GM04503 (cell line): ENCODE measurements around the gene FGFRL1.

ENCODE experiments used
- DNase-seq: peaks from one replicate; pipeline ENCODE4 v3.0.0-alpha.2; 2012; ENCODE audit warnings: low read depth

Gene FGFRL1

DNA sequence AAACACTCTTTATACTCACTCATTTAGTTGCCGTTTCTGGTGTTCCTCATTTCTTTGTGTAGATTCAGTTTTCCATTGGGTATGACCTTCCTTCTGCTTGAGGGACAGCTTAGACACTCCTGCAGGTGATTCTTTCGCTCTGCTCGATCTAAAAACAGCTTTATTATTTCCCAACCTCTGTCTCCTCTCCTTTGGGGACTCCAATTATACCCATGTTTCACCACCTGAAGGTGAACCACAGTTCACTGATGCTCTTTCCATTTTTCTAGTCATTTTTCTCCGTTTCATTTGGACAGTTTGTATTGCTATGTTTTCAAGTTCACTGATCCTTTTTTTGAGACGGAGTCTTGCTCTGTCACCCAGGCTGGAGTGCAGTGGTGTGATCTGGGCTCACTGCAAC, 4.6 kb upstream of the FGFRL1 start:
- no peak for DNase-seq

DNA sequence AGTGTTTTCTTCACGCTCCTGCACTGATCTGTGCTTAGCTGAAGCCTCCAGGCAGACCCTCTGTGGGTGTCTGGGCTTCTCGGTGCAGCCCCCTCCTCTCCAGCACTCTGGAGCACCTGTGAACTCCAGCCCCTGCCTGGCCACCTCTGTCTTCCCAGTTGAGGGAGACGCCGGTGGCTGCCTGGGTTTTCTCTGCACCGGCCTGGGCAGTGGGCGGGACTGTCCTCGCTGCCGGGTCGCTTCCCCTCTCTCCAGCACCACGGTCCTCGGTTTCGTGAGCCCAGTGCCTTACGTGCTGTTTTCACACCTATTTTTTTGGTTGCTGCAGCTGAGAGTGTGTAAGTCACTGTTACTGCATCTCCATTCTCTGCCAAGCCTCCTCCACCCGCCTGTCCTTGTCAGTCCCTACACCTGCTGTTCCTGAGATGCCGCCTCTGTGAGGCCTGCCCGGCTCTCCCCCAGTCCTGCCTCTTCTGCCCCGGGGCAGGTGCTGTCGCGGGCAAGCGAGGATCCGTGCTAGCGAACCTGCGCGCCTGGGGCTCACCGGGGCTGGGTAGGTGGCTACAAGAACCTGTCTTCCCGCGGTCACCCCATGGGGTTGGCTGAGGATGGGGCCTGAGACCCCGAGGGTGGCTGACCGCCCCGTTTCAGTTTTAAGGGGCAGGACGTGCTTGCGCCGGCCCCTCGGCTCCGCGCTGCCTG, 2.4 kb upstream of the FGFRL1 start:
- DNase-seq: no peak

DNA sequence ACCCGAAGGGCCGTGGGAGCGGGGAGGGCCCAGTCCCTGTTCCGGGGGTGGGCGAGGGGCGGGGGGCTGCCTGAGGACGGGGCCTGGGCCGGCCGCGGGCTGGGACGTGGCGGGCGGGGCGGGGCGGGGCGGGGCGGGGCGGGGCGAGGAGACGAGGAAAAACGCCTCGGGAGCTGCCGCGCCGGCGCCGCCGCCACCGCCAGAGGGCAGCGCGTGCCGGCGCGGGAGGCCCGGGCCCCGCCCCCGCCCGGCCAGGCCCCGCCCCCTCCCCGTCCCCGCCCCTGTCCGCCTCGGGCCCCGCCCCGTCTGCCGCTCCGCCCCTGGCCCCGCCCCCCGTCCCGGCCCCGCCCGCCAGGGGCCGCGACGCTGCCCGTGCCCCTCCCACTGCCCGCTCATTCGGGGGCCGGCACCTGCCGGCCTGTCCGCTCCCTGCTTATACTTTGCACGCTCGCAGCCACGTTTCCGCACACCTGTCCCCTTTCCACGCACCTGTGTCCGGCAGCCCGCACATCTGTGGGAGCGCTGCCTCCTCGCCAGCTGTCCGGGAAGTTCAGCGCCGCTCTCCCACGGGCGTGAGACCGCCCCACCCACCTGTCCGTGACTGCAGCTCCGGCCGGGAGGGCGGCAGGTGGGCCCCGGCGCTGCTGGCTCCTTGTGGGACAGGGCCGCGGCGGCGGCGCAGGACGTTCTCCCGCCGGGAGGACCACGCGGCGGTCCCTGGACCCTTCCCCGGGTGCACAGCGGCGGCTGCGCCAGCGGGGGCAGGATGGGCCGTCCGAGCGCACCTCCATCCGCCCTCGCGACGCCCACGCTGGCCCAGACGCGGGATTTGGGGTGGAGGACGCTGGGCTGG, 1.7 kb upstream of the FGFRL1 start:
- DNase-seq: no peak

DNA sequence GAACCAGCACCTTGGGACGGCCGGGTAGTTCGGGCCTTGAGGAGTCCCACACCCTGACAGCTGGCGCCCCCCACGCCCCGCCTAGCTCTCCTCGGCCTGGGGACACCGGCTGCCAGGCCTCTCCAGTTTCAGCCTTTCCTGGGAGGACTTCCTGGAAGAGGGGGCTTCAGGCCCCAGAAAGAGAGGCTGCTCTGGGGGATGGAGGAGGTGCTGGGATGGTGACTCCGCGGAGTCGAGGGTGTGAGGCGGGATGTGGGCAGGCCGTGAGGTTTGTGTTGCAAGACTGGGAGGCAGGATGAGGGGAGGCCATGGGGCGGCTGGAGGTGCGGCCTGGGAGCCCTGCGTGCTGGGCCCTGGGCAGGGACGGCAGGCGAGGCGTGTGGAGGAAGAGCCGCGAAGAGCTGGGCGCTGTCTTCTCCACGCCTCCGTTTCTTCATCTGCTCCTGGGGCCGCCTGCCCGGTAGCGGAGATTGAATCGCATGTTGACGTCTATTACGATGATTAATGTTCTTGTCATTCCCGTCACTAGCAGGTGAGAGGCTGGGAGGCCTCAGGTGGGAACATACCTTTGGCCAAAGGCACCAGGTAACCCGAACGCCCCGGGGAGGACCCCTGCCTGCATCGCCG, 918 bp upstream of the FGFRL1 start:
- DNase-seq: peak; percentile 56

DNA sequence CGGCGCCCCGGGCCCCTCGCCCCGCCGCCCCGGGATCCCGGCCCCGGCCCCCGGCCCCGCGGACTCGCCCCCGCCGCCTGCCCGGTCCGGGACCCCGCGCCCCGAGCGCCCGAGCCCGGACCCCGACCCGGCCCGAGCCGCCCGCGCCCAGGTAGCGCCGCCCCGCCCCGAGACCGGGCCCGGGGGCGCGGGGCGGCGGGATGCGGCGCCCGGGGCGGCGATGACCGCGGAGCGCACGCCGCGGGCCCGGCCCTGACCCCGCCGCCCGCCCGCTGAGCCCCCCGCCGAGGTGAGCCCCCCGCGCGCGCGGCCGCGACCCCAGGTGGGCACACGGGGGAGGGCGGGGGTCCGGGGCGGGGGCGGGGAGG, 224 bp downstream of the FGFRL1 start:
- DNase-seq: no peak

DNA sequence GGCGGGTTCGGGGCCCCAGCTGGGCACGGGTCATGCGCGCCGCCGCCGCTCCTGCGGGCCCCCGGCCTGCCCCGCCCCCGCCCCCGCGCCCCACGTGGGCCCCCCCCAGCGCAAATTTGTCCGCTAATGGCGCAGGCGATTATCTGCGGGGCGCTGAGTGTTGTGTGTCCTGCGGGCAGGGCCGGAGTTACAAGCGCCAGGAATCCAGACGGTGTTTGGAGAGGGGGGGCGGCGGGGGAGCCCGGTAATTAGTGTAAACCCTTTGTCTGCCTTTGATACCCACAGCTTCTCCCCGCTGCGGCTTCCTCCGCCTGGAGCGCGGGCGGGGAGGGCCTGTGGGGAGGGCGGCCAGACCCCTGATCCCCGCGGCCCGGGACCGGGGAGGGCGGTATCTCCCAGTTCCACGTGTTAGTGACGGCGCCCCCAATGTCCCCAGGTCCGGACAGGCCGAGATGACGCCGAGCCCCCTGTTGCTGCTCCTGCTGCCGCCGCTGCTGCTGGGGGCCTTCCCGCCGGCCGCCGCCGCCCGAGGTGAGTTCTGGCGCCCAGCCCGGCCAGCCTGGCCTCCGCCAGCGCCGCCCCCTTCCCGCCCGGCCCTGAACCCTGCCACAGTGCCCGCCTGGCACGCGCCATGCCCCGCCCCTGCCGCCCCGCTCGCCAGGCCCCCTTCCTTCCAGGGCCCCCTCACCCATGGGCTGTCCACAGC, 761 bp downstream of the FGFRL1 start:
- DNase-seq: no peak

DNA sequence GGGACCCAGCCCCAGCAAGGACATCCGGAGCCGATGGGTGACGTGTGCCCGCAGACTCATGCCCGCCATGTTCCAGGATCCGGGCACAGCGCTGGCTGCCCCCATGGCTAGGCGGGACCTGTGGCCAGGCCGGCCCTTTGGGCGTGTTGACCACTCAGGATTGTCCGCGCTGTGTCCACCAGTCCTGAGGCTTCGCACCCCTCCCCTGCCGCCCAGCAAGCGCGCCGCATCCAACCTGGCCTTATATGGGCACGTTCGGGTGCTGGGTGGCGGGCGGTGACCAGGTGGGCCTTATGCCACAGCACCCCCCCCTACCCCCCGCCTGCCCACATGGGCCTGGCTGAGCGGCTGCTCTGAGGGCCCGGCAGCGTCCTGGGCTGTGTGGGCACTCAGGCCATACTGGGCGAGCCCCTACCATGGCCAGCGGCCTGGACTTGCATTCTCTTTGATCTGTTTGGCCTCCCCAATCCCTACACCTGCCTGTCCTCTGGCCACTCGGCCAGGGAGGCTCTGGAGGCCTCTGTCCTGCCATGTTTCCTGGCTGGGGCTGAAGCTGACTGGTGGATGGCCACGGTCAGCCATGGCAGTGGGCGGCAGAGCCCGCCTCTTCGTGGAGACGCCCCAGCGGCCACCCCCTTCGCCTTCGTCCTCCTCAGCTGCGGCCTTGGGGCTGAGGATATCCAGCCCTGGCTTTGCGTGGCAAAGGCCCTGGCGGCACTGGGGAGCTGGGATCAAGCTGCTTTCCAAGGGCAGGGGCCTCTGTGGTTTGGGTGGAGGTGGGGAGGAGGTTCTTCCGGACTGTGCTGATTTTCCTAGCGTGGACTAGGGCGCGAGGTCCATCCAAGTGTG, 2.0 kb downstream of the FGFRL1 start:
- DNase-seq: no peak

DNA sequence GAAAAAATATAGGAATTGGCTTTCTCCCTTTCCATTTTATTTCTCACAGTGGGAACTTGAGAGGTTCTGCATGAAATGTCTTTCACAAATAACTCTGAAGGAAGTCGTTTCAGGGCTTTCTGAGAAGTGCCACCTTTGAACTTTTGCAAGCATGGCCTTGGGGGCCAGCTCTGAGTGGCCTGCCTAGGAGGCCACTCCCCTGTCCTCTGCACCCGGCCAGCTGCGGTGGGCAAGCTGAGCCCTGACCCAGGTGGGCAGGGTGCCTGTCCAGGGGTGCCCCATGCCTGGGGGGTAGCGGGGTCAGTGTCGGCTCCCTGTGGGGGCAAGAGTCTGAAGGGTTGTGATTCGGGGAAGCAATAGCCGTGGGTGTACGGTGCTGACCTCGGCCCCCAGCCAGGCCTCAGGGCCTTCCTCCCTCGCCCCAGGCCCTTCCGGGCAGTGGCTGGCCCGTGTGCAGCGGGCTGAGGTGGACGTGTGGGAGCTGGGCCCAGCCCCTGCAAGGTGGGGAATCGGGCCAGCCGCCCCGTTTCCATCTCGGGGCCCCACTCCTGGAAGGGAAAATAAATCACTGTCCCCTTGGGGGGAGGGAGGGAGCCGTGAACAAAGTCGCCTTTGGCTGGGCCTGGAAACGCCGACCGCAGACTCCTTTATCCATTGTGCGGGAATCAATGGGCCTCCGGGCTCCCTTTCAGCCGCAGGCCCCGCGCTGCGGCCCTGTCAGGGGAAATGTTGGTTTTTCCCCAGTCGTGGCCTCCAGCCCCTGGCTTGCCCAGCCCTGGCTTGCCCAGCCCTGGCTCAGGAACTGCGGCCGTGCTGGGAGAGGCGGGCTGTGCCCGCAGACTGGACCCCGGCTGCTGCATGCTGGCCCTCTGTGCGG, 3.1 kb downstream of the FGFRL1 start:
- DNase-seq: no peak

DNA sequence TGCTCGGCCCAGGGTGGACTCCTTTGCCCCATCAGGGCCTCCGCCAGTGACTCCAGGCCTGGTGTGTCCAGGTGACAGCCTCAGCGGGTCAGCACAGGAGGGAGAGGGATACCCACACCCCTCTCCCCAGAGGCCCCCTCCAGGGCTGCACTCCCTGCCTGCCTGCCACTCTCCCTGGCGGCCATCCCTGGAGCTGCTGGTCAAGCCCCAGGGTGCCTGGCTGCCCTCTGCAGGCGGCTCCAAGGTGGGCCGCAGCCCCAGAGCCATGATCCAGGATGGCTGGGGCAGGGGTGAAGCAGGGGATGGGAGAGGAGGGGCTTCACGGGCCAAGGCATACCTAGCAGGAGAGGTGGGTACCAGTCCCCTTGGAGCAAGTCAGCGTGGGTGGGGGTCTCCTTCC, 3.8 kb downstream of the FGFRL1 start:
- no peak for DNase-seq

DNA sequence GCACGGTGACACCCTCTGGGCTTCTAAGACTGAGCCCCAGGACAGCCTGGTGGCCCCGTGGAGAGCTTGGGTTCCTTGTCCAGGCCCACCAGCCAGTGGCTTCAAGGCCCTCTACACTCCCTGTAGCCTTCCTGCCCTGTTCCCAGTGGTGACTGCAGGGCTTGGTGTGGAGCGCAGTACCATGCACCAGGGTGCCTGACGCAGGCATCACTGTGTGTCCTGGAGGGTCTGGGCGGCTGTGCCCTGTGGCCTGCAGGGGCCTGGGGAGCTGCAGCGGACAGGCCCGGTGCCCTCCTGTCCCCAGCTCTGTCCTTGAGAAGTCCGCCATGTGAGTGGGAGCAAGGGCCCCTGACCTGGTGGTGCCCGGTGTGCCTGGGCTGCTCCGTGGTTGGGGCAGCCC, 4.3 kb downstream of the FGFRL1 start:
- no peak for DNase-seq

DNA sequence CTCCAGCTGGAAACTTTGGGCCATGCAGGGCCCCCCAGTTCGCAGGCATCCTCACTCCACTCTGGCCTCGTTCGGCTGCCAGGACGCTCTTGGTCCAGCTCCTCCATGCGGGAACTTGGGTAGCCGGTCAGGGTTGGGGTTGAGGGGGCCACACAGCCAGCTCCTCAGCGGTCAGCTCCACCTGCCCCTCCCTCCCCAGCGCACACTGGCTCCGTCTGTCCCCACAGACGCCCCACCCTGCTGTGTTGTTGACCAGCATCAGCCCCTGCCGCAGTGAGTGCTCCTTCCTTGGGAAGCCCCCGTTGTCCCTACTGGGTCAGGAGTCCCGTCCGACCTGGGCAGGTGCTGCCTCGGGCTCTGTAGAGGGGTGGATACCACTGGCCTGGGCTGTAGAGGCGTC, 5.8 kb downstream of the FGFRL1 start:
- DNase-seq: no peak

DNA sequence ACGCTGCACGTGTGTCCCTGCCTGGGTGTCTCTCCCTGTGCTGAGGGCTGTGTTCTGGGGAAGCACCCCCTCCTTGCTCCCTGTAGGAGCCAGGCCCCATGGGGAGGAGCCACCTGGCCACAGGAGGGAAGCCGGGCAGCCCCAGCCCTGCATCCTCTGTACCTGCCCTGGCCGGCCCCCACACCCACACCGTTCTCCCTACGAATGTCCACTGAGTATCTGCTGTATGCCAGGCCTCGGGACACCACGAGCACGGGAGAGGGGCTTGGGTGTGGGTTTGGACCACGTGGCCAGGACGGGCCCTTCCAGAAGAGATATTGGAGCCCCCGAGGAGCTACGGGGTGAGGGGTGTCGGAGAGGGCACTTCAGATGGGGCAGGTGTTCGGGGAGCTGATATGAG, 6.3 kb downstream of the FGFRL1 start:
- no peak for DNase-seq

DNA sequence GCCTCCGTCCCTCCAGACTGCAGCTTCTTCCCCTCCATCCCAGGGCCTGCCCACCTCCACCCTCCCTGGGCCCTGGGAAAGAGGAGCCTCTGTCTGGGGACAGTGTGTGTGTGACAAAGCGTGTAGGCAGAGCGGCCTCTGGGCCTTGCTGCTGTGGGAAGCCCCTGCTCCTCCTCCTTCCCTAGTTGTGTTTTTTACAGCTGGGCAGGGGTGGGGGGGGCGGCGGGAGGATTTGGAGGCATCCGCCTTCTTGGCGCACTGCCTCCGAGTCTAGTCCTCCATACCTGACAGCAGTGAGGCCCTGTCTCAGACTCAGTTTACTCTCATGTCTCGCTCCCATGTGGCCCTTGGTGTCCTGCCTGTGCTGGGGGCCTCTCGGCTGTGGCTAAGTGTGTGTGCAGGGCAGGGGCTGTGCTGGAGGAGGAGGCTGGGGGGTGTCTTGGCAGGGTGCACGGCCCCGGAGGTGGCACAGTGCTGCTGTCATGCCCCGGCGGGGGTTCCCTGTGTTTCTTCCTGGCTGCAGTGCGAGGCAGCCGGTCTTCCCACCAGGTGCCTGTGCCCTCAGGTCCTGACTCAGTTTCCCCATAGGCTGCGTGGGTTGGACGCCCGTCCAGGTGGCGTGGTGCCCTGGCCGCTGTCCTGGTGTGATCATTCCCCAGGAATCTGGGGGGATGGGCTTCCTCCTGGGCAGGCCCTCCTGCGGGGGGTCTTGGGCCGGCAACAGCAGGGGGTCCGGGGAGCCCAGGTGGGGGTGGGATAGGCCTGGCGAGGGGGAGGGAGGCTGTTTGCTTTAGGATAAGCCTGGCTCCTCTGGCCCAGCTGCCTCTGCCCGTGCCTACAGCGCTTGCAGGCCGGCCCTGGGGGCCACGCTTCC, 7.0 kb downstream of the FGFRL1 start:
- DNase-seq: no peak

DNA sequence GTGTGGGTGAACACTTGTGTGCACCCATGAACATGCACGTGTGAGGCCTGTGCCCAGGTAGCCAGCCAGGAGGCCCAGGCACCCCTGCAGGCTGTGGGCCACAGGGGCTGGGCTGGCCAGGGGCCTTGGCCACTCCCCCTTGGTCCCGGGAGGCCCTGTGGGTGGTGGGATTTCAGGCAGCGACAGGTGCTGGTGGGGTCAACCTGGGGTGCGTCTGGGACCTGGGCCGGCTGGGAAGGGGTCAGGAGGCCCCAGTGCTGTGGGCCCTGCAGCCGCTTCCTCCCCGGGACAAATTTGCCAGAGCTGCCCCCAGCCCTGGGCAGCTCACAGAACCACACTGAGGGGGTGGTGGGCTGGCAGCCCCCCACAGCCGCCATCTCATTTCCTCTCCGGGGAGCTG, 7.9 kb downstream of the FGFRL1 start:
- no peak for DNase-seq

DNA sequence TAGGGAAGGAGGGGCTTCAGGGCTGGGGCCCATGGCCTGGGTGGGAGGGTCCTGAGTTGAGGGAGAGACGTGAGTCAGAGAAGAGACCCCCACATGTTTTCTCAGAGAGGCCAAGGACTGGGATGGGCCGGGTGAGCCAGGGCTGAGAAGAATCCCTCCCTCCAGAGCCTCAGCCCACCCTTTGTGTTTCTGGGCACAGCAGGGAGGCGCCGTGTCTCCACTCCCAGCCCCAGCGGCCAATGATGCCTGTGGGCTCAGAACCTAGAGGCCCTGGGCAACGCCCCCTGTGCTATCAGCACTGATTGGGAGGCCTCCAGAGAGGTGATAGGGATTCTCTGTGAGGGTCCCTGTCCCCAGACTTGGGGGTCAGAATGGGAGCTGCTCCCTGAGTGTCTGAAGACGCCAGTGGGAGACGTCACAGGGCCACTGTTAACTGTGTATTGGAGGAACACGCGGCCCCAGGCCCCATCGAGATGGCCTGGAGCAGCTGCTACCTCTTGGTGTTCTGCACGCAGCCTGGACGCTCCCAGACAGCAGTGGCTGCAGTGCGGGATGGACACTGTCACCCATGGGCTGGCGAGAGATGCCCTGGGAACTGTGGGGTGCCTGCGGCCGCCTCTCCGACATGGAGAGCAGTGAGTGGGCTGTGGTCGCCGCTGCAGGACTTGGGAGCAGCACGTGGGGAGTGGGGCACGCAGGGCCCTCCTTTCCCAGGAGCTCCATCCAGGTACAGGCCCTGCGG, 8.5 kb downstream of the FGFRL1 start:
- DNase-seq: no peak

DNA sequence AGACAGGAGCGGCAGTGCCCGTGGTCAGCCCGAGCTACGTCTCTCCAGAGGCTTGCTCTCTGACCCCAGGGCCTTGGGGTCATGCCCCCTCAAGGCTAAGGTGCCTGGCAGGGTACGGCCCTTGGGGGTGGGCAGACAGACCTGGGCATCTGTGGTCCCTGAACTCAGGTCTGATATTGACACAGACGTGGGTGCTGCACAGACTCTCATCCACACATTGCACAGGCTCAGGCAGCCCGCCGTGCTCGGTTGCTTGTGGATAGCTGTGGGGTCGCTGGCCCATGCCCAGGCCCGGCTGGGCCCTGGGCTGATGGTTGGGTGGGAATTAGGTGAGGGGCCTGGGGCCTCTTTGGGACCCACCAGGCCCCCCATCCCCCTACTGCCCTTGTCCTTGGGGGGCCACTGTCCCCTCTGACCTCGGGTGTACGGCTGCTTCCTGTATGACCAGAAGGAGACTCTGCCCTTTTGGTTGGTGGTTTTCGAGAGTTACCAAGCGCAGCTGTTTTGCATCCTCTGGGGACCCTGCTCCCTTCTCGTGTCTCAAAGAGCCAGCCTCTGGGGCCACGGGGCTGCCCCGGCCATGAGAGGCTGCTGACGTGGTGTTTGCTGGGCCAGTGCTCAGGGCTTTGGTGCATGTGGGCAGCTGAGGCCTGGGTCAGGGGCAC, 10.1 kb downstream of the FGFRL1 start:
- DNase-seq: no peak

DNA sequence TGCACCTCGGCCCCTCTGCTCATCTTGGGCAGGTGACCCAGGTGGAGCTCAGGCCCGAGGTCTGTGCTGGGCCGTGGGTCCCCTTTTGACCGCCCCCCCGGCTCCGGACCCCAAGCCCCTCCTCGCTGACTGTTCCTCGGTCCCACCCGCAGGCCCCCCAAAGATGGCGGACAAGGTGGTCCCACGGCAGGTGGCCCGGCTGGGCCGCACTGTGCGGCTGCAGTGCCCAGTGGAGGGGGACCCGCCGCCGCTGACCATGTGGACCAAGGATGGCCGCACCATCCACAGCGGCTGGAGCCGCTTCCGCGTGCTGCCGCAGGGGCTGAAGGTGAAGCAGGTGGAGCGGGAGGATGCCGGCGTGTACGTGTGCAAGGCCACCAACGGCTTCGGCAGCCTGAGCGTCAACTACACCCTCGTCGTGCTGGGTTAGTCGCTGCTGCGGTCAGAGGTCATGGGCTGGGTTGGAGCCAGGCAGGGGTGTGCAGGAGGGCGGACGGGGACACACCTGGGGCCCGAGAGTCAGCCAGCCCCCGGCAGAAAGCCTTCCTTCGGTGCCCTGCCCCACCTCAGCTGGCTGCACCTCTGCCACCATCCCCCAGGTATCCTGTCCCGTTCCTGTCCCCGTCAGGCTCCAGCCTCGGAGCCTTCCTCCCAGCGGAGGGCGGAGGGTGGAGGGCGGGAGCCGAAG, 10.8 kb downstream of the FGFRL1 start:
- DNase-seq: no peak

DNA sequence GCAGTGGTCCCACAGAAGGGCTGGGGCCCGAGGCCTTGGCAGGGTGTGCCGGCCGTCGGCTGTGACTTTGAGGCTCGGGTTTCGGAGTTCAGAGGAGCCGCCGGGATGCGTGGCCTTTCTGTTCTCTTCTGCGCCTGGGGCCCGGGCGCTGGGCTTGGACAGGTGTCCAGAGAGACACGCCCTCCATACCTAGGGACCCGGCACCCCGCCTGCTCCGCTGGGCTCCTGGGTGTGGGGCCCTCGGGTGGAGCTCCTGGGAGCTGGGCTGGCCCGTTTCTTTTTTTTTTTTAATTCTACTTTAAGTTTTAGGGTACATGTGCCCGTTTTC, 11.3 kb downstream of the FGFRL1 start:
- no peak for DNase-seq
